HCT116 (cell line): ENCODE results near the gene INTU.

Experiments used
- CEBPB ChIP-seq: IDR thresholded peaks from 2 replicates; pipeline ENCODE4 v1.6.1; 2012; ENCODE audit warnings: low read depth
- EZH2 ChIP-seq: fragments of 200-600 bp; sonication (generic); IDR thresholded peaks from 2 replicates; pipeline ENCODE4 v1.6.1; 2017; ENCODE audit warnings: antibody characterized with exemption, mixed run types
- EZH2phosphoT487 ChIP-seq: fragments of 200-600 bp; IDR thresholded peaks from 2 replicates; pipeline ENCODE4 v1.6.1; 2018; ENCODE audit warnings: antibody characterized with exemption, borderline replicate concordance
- MAX ChIP-seq: IDR thresholded peaks from 2 replicates; pipeline ENCODE4 v1.6.1; 2012
- POLR2A ChIP-seq: IDR thresholded peaks from 2 replicates; pipeline ENCODE4 v1.7.0; 2011; ENCODE audit warnings: borderline replicate concordance; ENCODE audit not compliant: insufficient read depth, insufficient read length; ENCODE audit errors: extremely low read depth
- POLR2AphosphoS5 ChIP-seq: IDR thresholded peaks from 2 replicates; pipeline ENCODE4 v1.6.1; 2011; ENCODE audit warnings: mild to moderate bottlenecking, low read depth, low read length, moderate library complexity
- REST ChIP-seq: IDR thresholded peaks from 2 replicates; pipeline ENCODE4 v1.6.1; 2012; ENCODE audit warnings: low read depth
- YY1 ChIP-seq: IDR thresholded peaks from 2 replicates; pipeline ENCODE4 v1.6.1; 2011; ENCODE audit warnings: low read length, low read depth, moderate library complexity, mild to moderate bottlenecking; ENCODE audit not compliant: insufficient replicate concordance; ENCODE audit errors: extremely low read depth
- ZFX ChIP-seq: fragments of 450-650 bp; IDR thresholded peaks from 2 replicates; pipeline ENCODE4 v1.6.1; 2017
- TF ChIP-seq, protein P1 (sequence below), 3 experiments: fragments of 200-600 bp in 1 of 3; sonication (generic) in 1 of 3; IDR thresholded peaks in 2 of 3; conservative IDR thresholded peaks in 1 of 3; 2 replicates each; pipeline ENCODE4 v1.5.1; 2012 to 2017; ENCODE audit warnings: low read depth in 2 of 3, low read length in 2 of 3, antibody characterized with exemption in 1 of 3, borderline replicate concordance in 1 of 3, control low read depth in 1 of 3, mild to moderate bottlenecking in 1 of 3, mixed read lengths in 1 of 3, mixed run types in 1 of 3, moderate library complexity in 1 of 3; ENCODE audit not compliant: insufficient read depth in 1 of 3
- TF ChIP-seq, protein P2 (sequence below): IDR thresholded peaks from 2 replicates; pipeline ENCODE4 v1.6.1; 2011; ENCODE audit warnings: mild to moderate bottlenecking, low read length, moderate library complexity; ENCODE audit not compliant: insufficient replicate concordance; ENCODE audit errors: extremely low read depth

DNA sequence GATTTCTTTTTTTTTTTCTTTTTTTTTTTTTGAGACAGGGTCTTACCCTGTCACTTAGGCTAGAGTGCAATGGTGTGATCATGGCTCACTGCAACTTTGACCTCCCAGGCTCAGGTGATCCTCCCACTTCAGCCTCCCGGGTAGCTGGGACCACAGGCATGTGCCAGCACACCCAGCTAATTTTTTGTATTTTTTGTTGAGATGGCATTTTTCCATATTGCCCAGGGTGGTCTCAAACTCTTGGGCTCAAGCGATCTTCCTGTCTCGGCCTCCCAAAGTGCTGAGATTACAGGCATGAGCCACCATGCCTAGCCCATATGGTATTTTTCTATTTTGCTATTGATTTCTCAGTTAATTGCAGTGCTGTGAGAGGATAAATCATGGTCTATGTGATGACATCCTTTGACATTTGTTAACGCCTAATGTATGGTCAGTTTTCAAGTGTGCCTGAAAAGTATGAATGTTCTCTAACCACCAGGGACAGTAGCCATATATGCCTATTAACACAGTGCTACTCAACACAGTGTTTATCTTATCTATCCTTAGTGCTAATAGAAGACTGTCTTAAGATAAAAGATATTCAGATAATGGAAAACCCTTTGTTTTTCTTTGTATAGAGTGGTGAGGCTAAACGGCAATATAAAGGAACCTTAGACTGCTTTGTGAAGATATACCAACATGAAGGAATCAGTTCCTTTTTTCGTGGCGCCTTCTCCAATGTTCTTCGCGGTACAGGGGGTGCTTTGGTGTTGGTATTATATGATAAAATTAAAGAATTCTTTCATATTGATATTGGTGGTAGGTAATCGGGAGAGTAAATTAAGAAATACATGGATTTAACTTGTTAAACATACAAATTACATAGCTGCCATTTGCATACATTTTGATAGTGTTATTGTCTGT lies 140.3 kb downstream of the INTU start:
- no peak for TF ChIP-seq POLR2A
- TF ChIP-seq, protein P1, sequence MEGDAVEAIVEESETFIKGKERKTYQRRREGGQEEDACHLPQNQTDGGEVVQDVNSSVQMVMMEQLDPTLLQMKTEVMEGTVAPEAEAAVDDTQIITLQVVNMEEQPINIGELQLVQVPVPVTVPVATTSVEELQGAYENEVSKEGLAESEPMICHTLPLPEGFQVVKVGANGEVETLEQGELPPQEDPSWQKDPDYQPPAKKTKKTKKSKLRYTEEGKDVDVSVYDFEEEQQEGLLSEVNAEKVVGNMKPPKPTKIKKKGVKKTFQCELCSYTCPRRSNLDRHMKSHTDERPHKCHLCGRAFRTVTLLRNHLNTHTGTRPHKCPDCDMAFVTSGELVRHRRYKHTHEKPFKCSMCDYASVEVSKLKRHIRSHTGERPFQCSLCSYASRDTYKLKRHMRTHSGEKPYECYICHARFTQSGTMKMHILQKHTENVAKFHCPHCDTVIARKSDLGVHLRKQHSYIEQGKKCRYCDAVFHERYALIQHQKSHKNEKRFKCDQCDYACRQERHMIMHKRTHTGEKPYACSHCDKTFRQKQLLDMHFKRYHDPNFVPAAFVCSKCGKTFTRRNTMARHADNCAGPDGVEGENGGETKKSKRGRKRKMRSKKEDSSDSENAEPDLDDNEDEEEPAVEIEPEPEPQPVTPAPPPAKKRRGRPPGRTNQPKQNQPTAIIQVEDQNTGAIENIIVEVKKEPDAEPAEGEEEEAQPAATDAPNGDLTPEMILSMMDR (IDR thresholded peaks at IDR 0.05 in 2 of 3, conservative IDR thresholded peaks at IDR 0.05 in 1 of 3; ENCODE audit: borderline replicate concordance in 1 of 3, insufficient read depth in 1 of 3, low read depth in 2 of 3, low read length in 2 of 3) = no peak
- no peak for TF ChIP-seq EZH2phosphoT487
- TF ChIP-seq POLR2AphosphoS5 = no peak
- TF ChIP-seq YY1 = no peak
- no peak for TF ChIP-seq CEBPB
- TF ChIP-seq, protein P2, sequence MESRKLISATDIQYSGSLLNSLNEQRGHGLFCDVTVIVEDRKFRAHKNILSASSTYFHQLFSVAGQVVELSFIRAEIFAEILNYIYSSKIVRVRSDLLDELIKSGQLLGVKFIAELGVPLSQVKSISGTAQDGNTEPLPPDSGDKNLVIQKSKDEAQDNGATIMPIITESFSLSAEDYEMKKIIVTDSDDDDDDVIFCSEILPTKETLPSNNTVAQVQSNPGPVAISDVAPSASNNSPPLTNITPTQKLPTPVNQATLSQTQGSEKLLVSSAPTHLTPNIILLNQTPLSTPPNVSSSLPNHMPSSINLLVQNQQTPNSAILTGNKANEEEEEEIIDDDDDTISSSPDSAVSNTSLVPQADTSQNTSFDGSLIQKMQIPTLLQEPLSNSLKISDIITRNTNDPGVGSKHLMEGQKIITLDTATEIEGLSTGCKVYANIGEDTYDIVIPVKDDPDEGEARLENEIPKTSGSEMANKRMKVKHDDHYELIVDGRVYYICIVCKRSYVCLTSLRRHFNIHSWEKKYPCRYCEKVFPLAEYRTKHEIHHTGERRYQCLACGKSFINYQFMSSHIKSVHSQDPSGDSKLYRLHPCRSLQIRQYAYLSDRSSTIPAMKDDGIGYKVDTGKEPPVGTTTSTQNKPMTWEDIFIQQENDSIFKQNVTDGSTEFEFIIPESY = no peak
- TF ChIP-seq REST = no peak
- TF ChIP-seq EZH2 = no peak
- TF ChIP-seq ZFX = no peak
- TF ChIP-seq MAX = no peak
